ENCODE data around the gene PCF11.

DNA sequence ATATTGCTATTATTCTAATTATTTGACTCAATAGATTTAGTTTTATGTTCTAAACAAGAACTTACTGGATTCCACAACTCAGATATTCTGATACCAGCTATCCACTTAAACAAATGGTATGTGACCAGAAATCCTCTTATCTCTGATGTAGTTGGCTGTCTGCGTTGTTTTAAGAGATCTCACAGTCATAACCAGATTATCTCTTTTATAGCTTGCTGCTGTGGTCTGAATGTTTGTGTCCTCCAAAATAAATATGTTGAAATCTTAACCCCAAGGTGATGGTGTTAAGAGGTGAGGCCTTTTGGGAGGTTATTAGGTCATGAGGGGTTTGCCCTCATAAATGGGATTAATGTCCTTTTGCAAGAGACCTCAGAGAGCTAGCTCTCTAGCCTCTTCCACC is 49.3 kb downstream of the PCF11 start:
- TF ChIP-seq CTCF (conservative IDR thresholded peaks at IDR 0.05; ENCODE audit: low read depth, low read length) = no peak
- no peak for TF ChIP-seq POLR2A (IDR thresholded peaks at IDR 0.05; ENCODE audit: low read depth, low read length)
- no peak for TF ChIP-seq MAZ (IDR thresholded peaks at IDR 0.05; ENCODE audit: borderline replicate concordance, low read depth, low read length)
- TF ChIP-seq CEBPB (IDR thresholded peaks at IDR 0.05; ENCODE audit: low read depth, low read length) = no peak
- TF ChIP-seq RAD21 (IDR thresholded peaks at IDR 0.05; ENCODE audit: low read length) = no peak
- TF ChIP-seq, protein P1, sequence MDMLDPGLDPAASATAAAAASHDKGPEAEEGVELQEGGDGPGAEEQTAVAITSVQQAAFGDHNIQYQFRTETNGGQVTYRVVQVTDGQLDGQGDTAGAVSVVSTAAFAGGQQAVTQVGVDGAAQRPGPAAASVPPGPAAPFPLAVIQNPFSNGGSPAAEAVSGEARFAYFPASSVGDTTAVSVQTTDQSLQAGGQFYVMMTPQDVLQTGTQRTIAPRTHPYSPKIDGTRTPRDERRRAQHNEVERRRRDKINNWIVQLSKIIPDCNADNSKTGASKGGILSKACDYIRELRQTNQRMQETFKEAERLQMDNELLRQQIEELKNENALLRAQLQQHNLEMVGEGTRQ (IDR thresholded peaks at IDR 0.05; ENCODE audit: low read depth, low read length) = no peak

All from IMR-90 (cell line).